KOPT-K1 (cell line): Measurements from ENCODE around the gene TBC1D9.

Experiments
- H3K27ac ChIP-seq: fragments of 200-600 bp; sonication (generic); 2 replicates; pipeline ENCODE4 v1.5.1; 2016; ENCODE audit warnings: antibody characterized with exemption, mild to moderate bottlenecking, low read depth, low read length; ENCODE audit not compliant: poor library complexity, severe bottlenecking
- H3K36me3 ChIP-seq: fragments of 200-600 bp; sonication (generic); 2 replicates; pipeline ENCODE4 v1.5.1; 2017; ENCODE audit warnings: antibody characterized with exemption, mild to moderate bottlenecking, low read length, moderate library complexity; ENCODE audit not compliant: insufficient read depth
- H3K9me3 ChIP-seq: fragments of 200-600 bp; sonication (generic); 2 replicates; pipeline ENCODE4 v1.5.1; 2017; ENCODE audit warnings: antibody characterized with exemption, low read length, mild to moderate bottlenecking; ENCODE audit not compliant: insufficient read depth, poor library complexity, severe bottlenecking

TBC1D9 gene

GRCh38 chr4:140642674-140643437 lies 113.3 kb downstream of the TBC1D9 start:
- no peak overlapping the region for H3K27ac ChIP-seq
- no peaks in the 10 kb centered on the region for H3K36me3 ChIP-seq
- H3K9me3 ChIP-seq, result no peaks in the 10 kb centered on the region

GRCh38 chr4:140641789-140642439 lies 114.3 kb downstream of the TBC1D9 start:
- no peaks in the 10 kb centered on the region for H3K9me3 ChIP-seq
- no peaks in the 10 kb centered on the region for H3K36me3 ChIP-seq
- H3K27ac ChIP-seq, result no peak overlapping the region

GRCh38 chr4:140641105-140641555 lies 115.1 kb downstream of the TBC1D9 start:
- Histone ChIP-seq H3K9me3 (no peaks in the 10 kb centered on the region), H3K36me3 (no peaks in the 10 kb centered on the region), H3K27ac (no peak overlapping the region)

GRCh38 chr4:140640150-140640748 lies 115.9 kb downstream of the TBC1D9 start:
- Histone ChIP-seq H3K27ac (no peak overlapping the region), H3K9me3 (no peaks in the 10 kb centered on the region), H3K36me3 (no peaks in the 10 kb centered on the region)

GRCh38 chr4:140639066-140639465 lies 117.1 kb downstream of the TBC1D9 start:
- Histone ChIP-seq H3K27ac (no peak overlapping the region), H3K9me3 (no peaks in the 10 kb centered on the region), H3K36me3 (no peaks in the 10 kb centered on the region)

GRCh38 chr4:140637836-140638235 lies 118.3 kb downstream of the TBC1D9 start:
- Histone ChIP-seq H3K9me3 (no peaks in the 10 kb centered on the region), H3K36me3 (no peaks in the 10 kb centered on the region), H3K27ac (no peak overlapping the region)

- no peaks in the 10 kb centered on the region for H3K36me3 ChIP-seq
- no peaks in the 10 kb centered on the region for H3K9me3 ChIP-seq
- H3K27ac ChIP-seq, result no peak overlapping the region
Observed at GRCh38 chr4:140635606-140636005, 120.6 kb downstream of the TBC1D9 start.

GRCh38 chr4:140633951-140634350 lies 122.2 kb downstream of the TBC1D9 start:
- Histone ChIP-seq H3K27ac (no peak overlapping the region), H3K36me3 (no peaks in the 10 kb centered on the region), H3K9me3 (no peaks in the 10 kb centered on the region)

- H3K27ac ChIP-seq, result no peak overlapping the region
- H3K36me3 ChIP-seq, result no peaks in the 10 kb centered on the region
- H3K9me3 ChIP-seq, result no peaks in the 10 kb centered on the region
Observed at GRCh38 chr4:140633124-140633523, 123.1 kb downstream of the TBC1D9 start.

- Histone ChIP-seq H3K36me3 (no peaks in the 10 kb centered on the region), H3K27ac (no peak overlapping the region), H3K9me3 (no peaks in the 10 kb centered on the region)
Observed at GRCh38 chr4:140630246-140630645, 125.9 kb downstream of the TBC1D9 start.

GRCh38 chr4:140628016-140628415 lies 128.2 kb downstream of the TBC1D9 start:
- Histone ChIP-seq H3K27ac (no peak overlapping the region), H3K36me3 (no peaks in the 10 kb centered on the region), H3K9me3 (no peaks in the 10 kb centered on the region)

GRCh38 chr4:140626661-140627376 lies 129.4 kb downstream of the TBC1D9 start:
- H3K27ac ChIP-seq, result no peak overlapping the region
- H3K36me3 ChIP-seq, result no peaks in the 10 kb centered on the region
- no peaks in the 10 kb centered on the region for H3K9me3 ChIP-seq

GRCh38 chr4:140622333-140622958 lies 133.7 kb downstream of the TBC1D9 start:
- Histone ChIP-seq H3K36me3 (no peaks in the 10 kb centered on the region), H3K9me3 (no peaks in the 10 kb centered on the region), H3K27ac (no peak overlapping the region)

GRCh38 chr4:140621161-140621560 lies 135.0 kb downstream of the TBC1D9 start:
- Histone ChIP-seq H3K27ac (peak overlapping the region; percentile 1), H3K9me3 (no peaks in the 10 kb centered on the region), H3K36me3 (no peaks in the 10 kb centered on the region)
